Cardiac muscle cell (in vitro differentiated cells and primary cell): Measurements from ENCODE around the gene SLC16A8. TPM values are rescaled to one million over a fixed set of nuclear protein-coding genes. Genes with fewer than 3 reads are reported as not detected.

Experiments used
- DNase-seq, 2 donors: peaks; one replicate each; pipeline versions ENCODE4 v3.0.0 to v3.0.0-alpha.2; 2010 to 2017; ENCODE audit warnings: low read depth in 1 of 2, low spot score in 1 of 2
- H3K27ac ChIP-seq: fragments of 200-600 bp; sonication (generic); 2 replicates; pipeline ENCODE4 v1.5.1; 2016
- H3K27me3 ChIP-seq: fragments of 200-600 bp; sonication (generic); 2 replicates; pipeline ENCODE4 v1.6.0; 2016; ENCODE audit warnings: control low read depth
- H3K36me3 ChIP-seq: fragments of 200-600 bp; sonication (generic); 2 replicates; pipeline ENCODE4 v1.5.1; 2016; ENCODE audit warnings: control low read depth
- H3K4me1 ChIP-seq: fragments of 200-600 bp; sonication (generic); 2 replicates; pipeline ENCODE4 v1.8.1; 2017; ENCODE audit warnings: low read depth, mild to moderate bottlenecking, mixed run types
- H3K4me3 ChIP-seq: fragments of 200-600 bp; sonication (generic); 2 replicates; pipeline ENCODE4 v1.5.1; 2016; ENCODE audit warnings: mild to moderate bottlenecking
- H3K9me3 ChIP-seq: fragments of 200-600 bp; sonication (generic); 2 replicates; pipeline ENCODE4 v1.5.1; 2017; ENCODE audit warnings: low read depth, mild to moderate bottlenecking, control low read depth
- polyA plus RNA-seq: library from polyadenylated mRNA; unstranded; fragments of >200 nt; fragmentation: Nextera tagmentation; extraction: Ambion mirVana; gene quantifications from 2 replicates; pipeline ENCODE4 v1.2.1, GENCODE V29; 2016
- total RNA-seq: library from RNA; depleted of rRNA; stranded (reverse); fragments of >200 nt; gene quantifications from 2 replicates; pipeline ENCODE4 v1.2.3, GENCODE V29; 2016
- TF ChIP-seq, protein P1 (sequence below): IDR thresholded peaks from 2 replicates; pipeline ENCODE4 v1.5.1; 2012; ENCODE audit warnings: low read depth, mild to moderate bottlenecking, low read length

Gene SLC16A8
- total and polyA plus RNA-seq, 2 experiments from 2014 or later = 0.60 to 1.7 TPM

DNA sequence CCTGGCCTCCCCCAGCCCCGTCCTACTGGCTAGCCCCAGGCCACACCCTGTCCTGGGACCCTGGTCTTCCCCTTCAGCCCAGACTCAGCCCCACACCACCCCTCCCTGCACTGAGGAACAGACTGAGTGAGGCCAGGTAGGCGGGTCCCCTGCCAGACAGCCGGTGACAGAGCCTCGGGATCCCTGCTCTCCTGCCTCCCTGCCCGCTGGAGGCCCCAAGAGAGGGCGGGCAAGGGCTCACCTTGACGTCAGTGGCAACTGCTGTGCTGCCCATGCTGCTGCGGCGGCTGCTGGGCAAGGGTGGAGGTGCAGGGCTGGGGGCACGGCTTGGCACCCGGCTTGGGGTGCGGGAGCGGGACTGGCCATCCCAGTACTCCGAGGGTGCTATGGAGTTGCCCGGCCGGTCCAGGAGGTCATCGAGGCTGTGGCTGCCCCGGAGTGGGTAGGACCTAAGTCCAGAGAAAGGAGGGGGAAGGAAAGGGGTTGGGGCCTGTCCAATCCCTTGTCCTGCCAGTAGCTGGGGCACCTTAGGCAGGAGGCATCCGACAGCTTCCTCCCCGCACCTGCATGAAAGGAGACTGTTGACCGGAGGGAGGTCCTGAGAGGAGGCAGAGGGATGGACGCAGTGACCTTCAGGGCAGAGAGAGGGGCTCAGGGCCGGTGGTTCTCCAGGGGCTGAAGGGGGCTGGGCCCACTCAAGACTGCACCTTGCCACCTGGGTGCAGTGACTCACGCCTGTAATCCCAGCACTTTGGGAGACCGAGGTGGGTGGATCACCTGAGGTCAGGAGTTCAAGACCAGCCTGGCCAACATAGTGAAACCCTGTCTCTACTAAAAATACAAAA is 2.2 kb upstream of the SLC16A8 start:
- Histone ChIP-seq H3K4me1 (peaks cover 4% of the 10 kb centered on the region), H3K36me3 (no peaks in the 10 kb centered on the region), H3K4me3 (no peak overlapping the region), H3K27ac (no peak overlapping the region), H3K27me3 (peaks cover 18% of the 10 kb centered on the region), H3K9me3 (no peaks in the 10 kb centered on the region)
- TF ChIP-seq, protein P1, sequence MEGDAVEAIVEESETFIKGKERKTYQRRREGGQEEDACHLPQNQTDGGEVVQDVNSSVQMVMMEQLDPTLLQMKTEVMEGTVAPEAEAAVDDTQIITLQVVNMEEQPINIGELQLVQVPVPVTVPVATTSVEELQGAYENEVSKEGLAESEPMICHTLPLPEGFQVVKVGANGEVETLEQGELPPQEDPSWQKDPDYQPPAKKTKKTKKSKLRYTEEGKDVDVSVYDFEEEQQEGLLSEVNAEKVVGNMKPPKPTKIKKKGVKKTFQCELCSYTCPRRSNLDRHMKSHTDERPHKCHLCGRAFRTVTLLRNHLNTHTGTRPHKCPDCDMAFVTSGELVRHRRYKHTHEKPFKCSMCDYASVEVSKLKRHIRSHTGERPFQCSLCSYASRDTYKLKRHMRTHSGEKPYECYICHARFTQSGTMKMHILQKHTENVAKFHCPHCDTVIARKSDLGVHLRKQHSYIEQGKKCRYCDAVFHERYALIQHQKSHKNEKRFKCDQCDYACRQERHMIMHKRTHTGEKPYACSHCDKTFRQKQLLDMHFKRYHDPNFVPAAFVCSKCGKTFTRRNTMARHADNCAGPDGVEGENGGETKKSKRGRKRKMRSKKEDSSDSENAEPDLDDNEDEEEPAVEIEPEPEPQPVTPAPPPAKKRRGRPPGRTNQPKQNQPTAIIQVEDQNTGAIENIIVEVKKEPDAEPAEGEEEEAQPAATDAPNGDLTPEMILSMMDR = no peak
- no peak for DNase-seq

DNA sequence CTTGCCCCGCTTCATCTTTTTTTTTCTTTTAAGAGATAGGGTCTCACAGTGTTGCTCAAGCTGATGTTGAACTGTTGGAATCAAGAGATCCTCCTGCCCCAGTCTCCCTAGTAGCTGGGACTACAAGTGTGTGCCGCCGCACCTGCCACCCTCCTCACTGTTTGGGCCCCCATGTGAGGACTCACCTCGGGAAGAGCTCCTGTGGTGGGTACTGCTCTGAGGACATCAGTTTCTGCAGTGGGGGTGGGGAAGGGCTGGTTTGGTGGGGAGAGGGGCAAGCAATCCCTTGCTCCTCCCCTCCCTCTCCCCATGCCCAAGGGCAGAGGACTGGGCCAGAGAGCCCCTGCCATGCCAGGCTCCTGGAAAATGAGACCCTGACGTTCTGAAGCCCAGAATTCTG is 1.5 kb upstream of the SLC16A8 start:
- no peak for DNase-seq
- TF ChIP-seq, protein P1 = no peak
- Histone ChIP-seq H3K4me3 (no peak overlapping the region), H3K27me3 (peaks cover 25% of the 10 kb centered on the region), H3K36me3 (no peaks in the 10 kb centered on the region), H3K9me3 (no peaks in the 10 kb centered on the region), H3K27ac (no peak overlapping the region), H3K4me1 (peaks cover 4% of the 10 kb centered on the region)

DNA sequence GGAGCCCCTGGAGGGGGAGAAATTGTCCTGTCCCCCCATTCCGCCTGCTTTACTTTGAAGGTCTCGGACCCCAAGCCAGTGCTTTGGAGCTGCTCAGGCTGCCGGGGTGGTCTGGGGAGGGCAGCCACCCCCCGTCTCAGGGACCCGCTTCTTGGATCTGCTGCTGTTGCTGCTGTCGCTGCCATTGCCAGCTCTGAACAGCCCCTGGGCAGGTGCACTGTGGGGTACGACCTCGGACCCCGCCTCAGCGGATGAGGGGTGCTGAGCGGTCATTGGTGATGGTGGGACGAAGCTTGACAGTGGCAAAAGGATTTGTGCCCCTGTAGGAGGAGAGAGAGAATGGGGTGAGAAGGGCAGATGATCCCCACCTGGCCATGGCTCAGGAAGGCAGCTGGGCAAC is 1.1 kb upstream of the SLC16A8 start:
- Histone ChIP-seq H3K9me3 (no peaks in the 10 kb centered on the region), H3K27ac (no peak overlapping the region), H3K4me1 (peaks cover 4% of the 10 kb centered on the region), H3K36me3 (no peaks in the 10 kb centered on the region), H3K4me3 (no peak overlapping the region), H3K27me3 (peaks cover 30% of the 10 kb centered on the region)
- TF ChIP-seq, protein P1 = no peak
- DNase-seq = no peak

DNA sequence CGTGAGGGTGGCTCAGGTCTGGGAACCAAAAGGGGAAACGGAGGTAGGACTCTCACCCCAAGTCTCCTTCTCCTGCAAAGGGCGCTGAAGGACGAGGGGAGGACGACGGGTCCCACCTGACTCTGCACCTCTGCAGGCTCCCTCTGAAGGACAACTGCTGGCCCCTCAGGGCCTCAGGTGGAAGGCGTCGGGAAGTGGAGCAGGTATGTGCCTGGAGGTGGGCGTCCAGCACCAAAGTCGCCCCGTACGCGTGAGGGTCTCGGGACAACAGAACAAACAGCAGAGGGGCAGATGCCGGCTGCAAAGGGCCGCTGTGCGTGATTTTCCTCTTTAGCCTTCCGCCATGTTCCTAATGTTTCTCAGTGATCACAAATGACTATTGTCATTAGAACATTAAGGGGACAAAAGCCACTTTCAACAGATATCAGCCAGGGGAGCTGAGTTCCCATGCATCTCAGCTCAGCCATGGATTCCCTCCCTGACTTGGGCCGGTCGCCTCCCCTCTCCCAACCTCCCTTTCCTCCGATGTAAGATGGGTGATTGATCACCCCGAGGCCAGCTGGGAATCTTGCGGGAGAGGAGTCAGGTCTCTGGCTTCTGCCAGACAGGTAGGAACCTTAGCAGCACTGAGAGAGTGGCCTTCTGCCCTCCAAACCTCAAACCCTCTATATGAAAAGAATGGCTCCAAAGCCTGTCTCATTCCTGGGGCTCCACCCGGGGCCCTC is 836 bp downstream of the SLC16A8 start:
- peaks cover 30% of the 10 kb centered on the region for H3K27me3 ChIP-seq
- DNase-seq = no peak
- H3K4me3 ChIP-seq = no peak overlapping the region
- no peak overlapping the region for H3K27ac ChIP-seq
- H3K4me1 ChIP-seq = peaks cover 4% of the 10 kb centered on the region
- no peaks in the 10 kb centered on the region for H3K36me3 ChIP-seq
- TF ChIP-seq, protein P1 = no peak
- no peaks in the 10 kb centered on the region for H3K9me3 ChIP-seq

DNA sequence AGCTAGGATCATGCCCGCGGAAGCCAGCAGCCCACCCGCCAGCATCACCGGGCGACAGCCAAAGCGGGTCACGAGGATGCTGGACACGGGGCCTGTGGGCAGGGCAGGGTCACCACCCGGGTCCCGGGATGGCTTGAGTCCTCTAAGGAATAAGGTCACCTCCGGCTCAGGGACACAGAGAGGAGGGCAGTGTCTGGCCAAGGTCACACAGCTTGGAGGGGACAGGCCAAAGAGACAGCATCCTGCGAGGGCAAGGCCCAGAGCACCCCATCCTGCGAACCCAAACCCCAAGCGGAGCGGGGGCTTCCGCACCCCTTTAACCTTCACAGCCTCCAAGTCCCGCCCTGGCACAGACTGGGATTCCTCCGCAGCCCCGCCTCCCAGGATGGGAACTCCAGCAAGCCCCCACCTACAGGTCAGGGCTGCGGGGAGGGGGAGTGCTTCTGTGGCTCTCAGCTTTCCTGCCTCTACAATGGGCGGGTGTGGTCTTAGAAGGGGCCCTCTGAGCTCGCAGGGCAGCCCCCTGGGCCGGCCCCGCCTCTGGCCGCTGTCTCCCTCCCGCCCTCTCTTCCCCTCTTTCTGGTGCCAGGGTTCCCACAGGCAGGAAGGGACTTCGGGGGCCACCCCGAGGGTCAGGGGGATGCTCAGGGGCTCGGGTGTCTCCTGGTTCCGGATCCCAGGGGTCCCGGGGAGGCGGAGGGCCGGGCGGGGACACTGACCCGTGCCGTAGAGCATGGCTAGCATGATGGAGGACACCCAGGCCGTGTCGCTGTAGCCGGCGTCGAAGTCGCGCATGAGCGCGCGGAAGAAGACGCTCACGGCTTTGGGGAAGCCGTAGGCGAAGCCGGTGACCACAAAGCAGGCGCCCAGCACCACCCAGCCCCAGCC is 1.8 kb downstream of the SLC16A8 start:
- Histone ChIP-seq H3K27me3 (peaks cover 30% of the 10 kb centered on the region), H3K27ac (no peak overlapping the region), H3K36me3 (no peaks in the 10 kb centered on the region), H3K4me1 (peaks cover 4% of the 10 kb centered on the region), H3K9me3 (no peaks in the 10 kb centered on the region), H3K4me3 (no peak overlapping the region)
- TF ChIP-seq, protein P1 = no peak
- DNase-seq = no peak
